Superior temporal gyrus (tissue), 1 donor: ENCODE data around the gene NLRX1.
"Not testable (repeated sequence)": the region's sequence is repeated elsewhere in the genome, so short reads cannot be mapped to it uniquely, and the experiment has no call there.

Experiments used
- DNase-seq: peaks from one replicate; pipeline ENCODE4 v3.0.0-alpha.2; 2016; ENCODE audit errors: extremely low spot score

NLRX1 gene, protein sequence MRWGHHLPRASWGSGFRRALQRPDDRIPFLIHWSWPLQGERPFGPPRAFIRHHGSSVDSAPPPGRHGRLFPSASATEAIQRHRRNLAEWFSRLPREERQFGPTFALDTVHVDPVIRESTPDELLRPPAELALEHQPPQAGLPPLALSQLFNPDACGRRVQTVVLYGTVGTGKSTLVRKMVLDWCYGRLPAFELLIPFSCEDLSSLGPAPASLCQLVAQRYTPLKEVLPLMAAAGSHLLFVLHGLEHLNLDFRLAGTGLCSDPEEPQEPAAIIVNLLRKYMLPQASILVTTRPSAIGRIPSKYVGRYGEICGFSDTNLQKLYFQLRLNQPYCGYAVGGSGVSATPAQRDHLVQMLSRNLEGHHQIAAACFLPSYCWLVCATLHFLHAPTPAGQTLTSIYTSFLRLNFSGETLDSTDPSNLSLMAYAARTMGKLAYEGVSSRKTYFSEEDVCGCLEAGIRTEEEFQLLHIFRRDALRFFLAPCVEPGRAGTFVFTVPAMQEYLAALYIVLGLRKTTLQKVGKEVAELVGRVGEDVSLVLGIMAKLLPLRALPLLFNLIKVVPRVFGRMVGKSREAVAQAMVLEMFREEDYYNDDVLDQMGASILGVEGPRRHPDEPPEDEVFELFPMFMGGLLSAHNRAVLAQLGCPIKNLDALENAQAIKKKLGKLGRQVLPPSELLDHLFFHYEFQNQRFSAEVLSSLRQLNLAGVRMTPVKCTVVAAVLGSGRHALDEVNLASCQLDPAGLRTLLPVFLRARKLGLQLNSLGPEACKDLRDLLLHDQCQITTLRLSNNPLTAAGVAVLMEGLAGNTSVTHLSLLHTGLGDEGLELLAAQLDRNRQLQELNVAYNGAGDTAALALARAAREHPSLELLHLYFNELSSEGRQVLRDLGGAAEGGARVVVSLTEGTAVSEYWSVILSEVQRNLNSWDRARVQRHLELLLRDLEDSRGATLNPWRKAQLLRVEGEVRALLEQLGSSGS

DNA sequence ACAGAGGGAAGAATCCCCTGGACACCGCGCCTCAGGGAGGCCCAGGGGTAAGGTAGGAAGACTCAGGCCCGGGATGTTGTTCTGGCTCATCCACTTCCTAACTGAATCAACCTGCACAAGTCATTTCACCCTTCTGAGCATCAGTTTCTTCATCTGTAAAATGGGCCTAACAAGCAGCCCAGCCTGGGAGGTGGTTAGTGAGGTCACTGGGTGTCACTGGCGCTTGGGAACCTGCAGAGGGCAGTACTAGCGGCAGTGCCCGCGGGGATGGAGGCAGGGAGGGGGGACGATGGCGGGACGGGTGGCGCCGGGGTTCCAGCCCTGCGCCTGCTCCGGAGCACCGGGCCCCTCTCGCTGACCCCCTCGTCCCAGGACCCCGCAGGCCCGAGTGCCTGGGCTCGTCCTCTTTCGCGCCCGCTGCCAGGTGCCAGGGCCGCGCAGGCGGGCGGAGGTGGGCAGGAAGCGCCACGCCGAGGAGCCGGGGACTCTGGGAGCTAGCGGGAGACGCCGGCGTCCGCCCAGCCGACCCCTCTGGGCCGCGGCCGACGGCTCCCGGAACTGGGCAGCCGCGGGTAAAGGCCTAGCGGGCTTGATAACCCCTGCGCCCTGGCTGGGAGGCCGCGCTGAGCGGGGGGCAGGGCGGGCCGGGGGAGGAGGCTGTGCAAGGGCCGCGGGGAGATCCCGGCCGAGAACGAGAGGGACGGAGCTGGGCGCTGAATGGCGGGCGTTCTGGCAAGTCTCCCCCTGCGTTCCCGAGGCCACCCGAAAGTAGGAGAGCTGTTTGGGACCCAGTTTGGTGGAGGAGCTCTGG is at the start of gene NLRX1:
Gene NLRX1, plus strand, starts transcription at position 255 of the 811 bp plus-strand sequence. CDS start 2,679 bp downstream, outside the sequence.
- DNase-seq, result peak; percentile 75

DNA sequence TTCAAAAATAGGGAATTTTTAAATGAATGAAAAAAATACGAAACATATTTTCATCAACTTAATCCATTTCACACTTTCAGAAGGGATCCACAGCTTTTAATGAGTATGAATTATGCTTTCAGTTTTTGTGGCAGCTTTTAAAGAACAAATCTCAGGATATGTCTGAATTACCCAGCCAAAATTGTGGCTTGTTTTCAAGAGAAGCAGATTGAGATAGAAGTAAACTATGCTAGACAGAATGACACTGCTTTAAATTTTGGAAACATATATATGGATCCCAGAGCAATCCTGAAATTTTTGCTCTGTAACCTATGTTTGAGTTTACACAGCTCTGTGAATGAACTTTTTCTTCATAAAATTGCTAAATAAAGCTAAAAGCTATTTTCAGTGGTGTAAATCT is 49.6 kb upstream of the NLRX1 start:
- DNase-seq, result no peak

DNA sequence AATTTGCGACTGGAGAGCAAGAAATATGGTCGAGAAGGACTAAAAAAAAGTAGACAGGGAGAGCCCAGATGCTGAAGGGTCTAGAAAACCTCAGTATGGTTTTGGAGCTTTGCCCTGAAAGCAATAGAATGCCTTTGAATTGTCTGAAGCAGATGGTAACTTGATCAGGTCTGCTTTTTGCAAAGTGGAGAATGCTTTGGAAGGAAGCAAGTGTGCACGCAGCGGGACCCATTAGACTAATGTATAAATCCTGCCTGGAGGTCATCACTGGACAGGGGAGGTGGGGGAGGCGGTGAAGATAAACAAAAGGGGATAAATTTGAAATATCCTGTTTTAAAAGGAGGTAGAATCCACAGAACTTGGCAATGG is 47.9 kb upstream of the NLRX1 start:
- DNase-seq, result no peak

DNA sequence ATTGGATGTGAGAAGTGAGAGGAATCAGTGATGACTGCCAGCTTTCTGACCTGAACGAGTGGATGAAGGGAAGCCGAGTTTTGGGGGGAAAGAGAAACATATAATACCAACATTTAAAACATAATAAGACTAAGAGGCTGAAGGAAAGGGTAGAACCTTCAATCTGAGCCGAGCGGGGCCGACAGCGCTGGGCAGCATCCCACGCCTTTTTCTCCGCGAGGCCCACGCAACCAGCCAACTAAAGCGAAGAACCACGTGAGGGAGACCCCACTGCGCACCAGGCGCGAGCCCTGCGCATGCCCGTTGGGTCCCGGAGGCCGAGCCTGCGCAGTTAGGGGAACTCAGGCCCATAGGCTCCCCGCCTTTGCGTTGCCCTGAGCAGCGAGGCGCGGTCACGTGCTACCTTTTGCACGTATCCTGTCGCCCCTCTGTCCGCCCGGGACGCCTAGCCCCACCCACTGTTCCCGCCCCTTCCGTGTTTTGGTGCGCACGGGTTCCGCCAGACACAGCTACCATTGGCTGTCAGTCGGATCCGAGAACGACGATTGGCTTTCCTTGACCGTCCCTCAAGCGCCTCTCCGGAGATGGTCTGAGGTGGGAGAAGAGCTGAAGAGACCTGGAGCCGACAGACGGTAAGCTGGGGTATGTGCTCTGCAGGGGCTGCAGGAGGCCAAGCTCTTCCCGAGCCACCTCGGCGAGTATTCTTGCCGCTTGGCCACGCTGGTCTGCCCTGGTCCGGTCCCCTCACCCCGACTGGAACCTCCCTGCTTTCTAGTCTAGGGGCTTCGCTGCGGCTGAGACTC is 47.3 kb upstream of the NLRX1 start, which contains the start of gene HINFP:
Gene HINFP, plus strand, starts transcription at position 573 of the 803 bp plus-strand sequence. CDS start 5,365 bp downstream, outside the sequence.
- DNase-seq, result peak; percentile 99

DNA sequence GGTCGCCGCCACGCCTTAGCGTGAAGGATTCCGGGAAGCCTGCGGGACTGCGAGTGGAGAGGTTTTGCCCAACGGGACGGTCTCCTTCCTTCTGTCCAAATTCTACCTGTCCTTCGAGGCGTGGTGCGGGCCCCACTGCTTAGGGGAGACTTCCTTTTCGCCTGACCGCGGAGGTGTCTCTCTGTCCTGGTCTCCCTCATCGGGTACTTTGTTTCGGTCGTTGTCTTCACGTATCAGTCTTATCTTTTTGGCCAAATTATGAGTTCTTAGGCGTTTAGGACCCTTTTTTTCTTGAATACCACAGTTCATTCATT is 46.8 kb upstream of the NLRX1 start:
- DNase-seq, result no peak

DNA sequence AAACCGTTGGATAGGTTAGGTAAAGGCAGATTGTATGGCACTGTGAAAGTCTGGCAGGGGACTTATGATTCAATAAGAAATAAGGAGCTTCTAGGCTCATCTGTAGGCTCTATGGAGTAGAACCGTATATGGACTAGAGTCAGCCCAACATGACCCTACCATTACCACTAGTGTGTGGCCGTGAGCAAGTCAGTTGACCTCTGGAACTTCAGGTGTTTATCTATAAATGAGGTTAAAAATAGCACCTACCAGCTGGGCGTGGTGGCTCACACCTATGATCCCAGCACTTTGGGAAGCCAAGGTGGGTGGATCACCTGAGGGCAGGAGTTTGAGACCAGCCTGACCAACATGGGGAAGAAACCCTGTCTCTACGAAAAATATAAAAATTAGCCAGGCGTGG is 42.7 kb upstream of the NLRX1 start:
- no peak for DNase-seq

DNA sequence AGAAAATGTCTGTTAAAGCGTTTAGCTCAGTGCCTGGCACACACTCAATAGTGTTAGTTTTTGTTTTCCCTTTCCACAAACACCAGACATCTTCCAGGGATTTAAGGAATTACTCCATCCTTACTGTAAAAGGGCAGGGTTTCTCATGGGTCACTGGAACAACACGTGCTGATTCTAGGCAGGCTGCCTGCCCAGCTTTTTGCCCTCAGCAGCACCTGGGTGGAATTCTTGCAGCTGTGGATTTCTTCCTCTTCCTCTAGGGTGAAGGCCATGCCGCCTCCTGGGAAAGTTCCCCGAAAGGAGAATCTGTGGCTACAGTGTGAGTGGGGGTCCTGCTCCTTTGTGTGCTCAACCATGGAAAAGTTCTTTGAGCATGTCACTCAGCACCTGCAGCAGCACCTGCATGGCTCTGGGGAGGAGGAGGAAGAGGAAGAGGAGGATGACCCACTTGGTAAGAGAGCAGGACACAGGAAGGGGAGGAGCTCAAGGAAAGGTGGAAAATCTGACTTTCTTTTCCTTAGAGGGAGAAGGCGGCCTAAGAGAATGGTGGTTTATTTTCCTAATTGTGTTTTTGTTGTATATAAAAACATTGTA is 41.8 kb upstream of the NLRX1 start:
- no peak for DNase-seq

DNA sequence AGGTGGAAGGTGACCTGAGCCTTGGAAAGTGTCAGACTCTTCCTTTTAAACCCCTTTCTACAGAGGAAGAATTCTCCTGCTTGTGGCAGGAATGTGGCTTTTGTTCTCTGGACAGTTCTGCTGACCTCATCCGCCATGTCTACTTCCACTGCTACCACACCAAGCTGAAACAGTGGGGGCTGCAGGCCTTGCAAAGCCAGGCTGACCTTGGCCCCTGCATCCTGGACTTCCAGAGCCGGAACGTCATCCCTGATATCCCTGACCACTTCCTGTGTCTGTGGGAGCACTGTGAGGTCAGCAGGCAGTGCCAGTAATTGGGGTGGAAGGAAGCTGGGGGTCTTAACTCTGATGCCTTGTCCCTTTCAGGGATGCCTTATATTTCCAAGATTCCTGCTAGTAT is 37.9 kb upstream of the NLRX1 start:
- DNase-seq, result no peak

DNA sequence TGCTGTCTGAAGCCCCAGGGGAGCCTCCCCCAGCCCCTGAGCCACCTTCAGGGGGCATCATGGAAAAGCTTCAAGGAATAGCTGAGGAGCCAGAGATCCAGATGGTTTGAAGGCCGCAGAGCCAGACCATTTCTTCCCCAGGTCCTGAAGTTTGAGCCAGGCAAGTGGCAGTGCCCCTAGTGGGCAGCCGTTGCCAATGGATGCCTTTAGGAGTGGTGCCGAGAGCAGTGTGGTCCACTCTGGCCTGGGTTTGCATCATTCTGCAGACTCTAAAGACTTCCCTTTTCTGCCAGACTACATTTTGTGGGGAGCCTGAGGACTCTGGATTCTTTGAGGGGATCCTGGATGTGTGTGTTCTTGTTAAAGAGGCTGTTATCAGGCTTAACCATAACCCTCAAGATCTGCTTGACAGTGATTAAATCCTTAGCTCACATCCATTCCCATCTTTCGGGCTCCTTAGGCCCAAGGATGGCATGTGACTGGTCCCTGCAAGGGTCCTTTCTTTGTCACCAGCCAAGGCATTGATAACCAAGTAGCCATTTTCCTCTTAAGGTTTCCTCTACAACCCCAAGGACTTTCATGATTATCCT is 34.0 kb upstream of the NLRX1 start:
- no peak for DNase-seq

DNA sequence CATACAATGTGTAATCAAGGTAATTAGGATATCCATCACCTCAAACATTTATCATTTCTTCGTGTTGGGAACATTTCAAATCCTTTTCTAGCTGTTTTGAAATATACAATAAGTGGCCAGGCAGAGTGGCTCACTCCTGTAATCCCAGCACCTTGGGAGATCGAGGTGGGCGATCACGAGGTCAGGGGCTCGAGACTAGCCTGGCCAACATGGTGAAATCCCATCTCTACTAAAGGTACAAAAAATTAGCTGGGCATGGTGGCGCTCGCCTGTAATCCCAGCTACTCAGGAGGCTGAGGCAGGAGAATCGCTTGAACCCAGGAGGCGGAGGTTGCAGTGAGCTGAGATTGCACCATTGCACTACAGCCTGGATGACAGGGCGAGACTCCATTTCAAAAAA is 29.2 kb upstream of the NLRX1 start:
- not testable (repeated sequence) for DNase-seq

DNA sequence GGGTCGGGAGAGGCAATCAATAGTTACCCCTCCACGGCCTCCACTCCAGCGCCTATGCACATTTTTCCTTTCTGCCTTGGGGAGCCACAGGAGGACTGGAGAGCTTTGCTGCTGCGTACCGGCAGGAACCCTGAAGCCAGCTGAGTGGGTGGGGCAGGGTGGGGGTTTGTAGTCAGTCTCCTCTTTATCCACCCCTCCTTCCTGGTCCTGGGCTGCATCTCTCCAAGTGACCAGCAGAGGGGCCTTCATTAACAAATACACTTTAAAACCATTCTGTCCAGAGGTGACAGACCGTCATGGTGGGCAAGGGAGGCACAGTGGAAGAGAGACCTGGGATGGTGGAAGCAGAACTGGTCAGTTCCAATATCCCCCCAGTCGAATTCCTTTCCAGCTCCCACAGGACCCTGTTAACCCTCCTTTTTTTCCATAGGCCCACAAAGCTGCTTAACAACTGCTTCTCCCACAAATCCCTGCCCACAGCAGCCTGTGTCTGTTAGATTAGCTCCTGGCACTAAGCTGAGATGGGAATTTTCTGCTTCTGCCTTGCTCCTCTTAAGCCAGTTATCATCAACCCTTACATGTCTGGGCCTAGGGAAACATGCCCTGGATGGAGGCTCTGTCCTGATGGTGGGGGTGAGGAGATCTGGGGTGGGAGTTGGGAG is 23.6 kb upstream of the NLRX1 start:
- DNase-seq, result peak; percentile 57

DNA sequence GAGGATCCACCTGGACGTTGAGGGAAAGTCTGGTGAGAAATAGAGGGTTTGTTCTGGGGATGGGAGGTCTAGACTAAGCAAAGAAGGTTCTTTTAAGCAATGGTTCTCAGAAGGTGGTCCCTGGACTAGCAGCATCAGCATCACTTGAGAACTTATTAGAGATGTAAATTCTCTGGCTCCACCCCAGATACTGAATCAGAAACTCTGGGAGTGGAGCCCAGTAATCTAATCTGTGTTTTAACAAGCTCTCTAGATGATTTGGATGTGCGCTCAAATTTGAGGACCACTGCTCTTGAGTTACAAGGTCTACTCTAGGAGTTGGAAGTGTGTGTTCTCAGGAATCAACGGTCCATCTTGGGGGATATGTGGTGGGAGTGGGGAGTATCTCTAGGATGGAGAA is 23.0 kb upstream of the NLRX1 start:
- no peak for DNase-seq

DNA sequence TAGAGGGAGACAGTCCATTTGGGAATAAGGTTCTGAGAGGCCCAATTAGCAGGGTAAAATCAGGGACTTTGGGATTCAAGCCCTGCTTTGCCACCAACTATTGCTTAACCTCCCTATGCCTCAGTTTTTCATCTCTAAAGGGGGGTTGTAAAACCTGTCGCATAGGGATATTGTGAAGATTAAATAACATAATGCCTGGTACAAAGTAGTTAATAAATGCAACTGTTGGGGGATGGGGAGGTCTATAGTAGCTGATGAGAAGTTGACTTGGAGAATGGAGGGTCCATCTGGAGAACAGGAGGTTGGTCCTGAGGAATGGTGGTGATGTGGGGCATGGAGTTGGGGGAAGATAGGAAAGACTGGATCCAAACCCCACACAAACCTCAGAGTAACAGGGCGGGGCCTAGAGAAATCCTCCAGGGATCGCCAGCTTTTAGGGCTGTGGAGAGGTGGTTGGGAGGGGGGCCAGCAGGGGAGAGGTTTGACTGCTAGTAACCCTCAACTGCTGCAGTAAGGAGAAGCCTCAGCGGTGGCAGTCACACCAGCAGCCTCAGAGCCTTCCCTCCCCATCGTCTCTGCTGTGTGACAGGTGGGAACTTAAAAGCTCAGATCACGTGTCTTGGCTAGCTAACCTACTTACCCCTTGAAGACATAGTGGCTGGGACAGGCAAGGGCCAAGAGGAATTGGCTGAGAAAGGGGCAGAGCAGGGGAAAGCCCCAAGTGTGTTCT is 20.8 kb upstream of the NLRX1 start:
- DNase-seq, result no peak

DNA sequence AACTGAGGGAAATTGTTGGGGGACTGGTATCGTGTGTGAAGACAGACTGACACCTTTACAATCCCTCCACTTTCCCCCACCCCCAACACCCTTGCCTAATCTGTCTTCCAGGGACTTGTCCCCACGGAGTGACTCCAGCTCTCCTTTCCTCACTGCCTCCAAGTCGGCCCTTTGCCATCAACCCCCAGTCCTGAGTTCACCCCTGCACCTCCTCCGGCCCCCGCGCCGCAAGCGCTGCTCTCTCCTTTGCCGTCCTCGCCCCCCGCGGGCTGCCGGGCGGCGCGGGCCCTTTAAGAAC is 19.9 kb upstream of the NLRX1 start:
- no peak for DNase-seq

DNA sequence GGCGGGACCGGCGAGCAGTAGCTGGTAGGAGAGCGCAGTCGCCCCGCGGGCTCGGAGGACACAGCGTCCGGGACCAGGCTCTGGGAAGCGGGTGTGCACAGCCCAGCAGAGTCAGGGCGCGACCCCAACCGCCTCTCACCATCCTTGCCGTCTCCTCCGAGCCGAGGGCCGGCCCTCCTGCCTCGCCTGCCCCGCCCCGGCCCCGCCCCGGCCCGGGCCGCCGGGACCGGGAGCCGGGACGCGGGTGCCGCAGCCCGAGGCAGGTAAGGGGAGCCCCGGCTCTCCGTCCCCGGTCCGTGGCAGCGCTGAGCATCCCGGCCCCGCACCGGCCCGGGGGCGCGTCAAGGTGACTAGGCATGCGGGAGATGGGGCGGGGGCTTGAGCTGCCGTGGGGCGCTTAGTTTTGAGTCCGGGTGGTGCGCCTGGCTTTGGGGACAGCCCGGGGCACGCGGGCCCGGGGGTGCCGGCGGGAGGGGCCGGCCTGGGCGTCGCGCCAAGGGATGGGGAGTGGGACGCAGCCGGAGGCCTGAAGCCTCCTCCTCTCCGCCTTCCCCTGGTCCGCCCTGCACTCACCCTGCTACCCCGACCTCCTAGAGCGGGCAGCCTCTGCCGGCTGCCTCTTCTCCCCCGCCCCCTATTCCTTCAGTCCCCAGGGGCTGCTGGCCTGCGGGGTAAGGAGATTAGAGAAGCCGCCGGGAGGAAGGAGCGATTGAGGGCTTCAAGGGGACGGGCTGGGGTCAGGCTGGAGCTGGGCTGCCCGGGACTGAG is 19.3 kb upstream of the NLRX1 start, which contains the start of gene ABCG4:
Gene ABCG4, plus strand, starts transcription at position 35 of the 768 bp plus-strand sequence. CDS start 914 bp downstream, outside the sequence.
- DNase-seq, result no peak

DNA sequence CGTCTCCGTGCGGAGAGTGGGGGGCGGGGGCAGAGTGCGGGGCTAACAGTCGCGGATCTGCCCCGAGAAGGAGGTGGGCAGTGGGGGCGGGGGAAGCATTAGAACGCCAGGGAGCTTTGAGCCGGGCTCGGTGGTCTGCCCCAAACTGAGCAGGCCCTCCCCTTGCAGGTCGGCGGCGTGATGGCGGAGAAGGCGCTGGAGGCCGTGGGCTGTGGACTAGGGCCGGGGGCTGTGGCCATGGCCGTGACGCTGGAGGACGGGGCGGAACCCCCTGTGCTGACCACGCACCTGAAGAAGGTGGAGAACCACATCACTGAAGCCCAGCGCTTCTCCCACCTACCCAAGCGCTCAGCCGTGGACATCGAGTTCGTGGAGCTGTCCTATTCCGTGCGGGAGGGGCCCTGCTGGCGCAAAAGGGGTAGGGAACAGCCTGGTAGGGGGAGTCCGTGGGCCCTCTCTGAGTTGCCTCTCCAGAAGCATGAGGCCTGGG is 18.7 kb upstream of the NLRX1 start:
- DNase-seq, result no peak

DNA sequence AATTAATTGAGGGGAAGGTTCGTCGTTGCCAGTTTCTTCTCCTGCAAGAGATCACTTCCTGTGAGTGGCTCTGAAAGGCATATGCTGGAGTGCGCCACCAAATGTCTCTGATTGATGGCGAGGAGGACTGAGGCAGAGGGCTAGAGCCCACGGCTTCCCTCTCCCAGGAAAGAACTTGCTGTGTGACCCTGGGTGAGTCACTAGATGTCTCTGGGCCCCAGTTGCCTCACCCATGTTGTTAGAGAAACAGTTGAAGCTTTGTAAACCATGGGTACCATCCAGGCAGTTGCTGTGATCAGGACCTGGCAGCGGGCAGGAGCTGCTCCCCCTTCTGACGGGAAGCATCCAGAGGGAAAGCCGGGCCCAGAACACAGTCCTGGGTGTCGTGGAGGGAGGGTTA is 16.5 kb upstream of the NLRX1 start:
- no peak for DNase-seq

DNA sequence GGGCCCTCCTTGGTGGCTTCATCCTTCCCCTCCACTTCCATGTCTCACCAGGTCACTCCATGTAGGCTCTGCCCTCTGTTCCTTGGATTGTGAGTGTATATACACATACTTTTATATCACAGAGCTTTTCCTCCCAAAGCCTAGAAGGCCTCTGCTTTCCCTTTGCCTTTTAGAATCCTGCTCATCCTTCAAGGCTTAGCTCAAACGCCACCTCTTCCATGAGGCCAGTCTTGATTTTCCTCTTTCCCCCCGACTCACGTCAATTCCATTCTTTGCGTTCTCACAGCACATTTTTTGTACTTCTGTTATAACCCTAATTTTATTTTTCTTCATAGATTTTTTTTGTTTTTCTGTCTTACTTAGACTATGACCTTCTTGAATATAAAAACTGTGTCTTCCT is 15.9 kb upstream of the NLRX1 start:
- DNase-seq, result no peak
